ENCODE results near the gene CPED1. TPM values are rescaled to one million over a fixed set of nuclear protein-coding genes. Genes with fewer than 3 reads are reported as not detected.

Gene CPED1
- total RNA-seq, 4 donors from 2014 or later: 1.3 to 5.6 (median 3.6) TPM

DNA sequence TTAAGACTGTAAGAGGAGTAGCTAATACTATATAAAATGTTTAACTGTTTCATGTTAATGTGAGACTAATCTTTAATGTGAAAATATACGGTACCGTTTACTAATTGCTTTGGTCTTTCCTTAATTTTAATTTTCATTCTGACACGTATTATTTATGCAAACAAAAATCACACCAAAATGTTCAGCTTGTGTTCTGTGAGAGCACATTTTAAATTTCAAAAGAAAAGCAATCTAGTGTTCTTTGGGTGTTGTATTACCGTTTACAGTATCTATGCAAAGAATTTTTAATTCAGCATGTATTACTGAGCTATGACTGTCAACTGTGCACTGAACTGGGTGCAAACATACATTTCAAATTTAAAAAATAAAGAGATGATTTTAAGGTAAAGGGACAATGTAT lies 342.5 kb downstream of the CPED1 start:
- WGBS: 53% methylated on average over 4 of the region's 4 CpGs
- Histone ChIP-seq H3K27me3 (peaks cover 82% of the 10 kb centered on the region), H3K36me3 (no peaks in the 10 kb centered on the region), H3K9me3 (no peaks in the 10 kb centered on the region), H3K27ac (no peak overlapping the region), H3K4me1 (peaks cover 19% of the 10 kb centered on the region), H3K4me3 (peak overlapping the region; percentile 56)
- TF ChIP-seq EP300 (IDR thresholded peaks at IDR 0.05): no peak
- TF ChIP-seq, protein P1, sequence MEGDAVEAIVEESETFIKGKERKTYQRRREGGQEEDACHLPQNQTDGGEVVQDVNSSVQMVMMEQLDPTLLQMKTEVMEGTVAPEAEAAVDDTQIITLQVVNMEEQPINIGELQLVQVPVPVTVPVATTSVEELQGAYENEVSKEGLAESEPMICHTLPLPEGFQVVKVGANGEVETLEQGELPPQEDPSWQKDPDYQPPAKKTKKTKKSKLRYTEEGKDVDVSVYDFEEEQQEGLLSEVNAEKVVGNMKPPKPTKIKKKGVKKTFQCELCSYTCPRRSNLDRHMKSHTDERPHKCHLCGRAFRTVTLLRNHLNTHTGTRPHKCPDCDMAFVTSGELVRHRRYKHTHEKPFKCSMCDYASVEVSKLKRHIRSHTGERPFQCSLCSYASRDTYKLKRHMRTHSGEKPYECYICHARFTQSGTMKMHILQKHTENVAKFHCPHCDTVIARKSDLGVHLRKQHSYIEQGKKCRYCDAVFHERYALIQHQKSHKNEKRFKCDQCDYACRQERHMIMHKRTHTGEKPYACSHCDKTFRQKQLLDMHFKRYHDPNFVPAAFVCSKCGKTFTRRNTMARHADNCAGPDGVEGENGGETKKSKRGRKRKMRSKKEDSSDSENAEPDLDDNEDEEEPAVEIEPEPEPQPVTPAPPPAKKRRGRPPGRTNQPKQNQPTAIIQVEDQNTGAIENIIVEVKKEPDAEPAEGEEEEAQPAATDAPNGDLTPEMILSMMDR (IDR thresholded peaks at IDR 0.05): no peak
- TF ChIP-seq POLR2A (IDR thresholded peaks at IDR 0.05): no peak
- TF ChIP-seq POLR2AphosphoS5 (IDR thresholded peaks at IDR 0.05): no peak
- DNase-seq (ENCODE audit: low spot score in 2 of 2): no peak

DNA sequence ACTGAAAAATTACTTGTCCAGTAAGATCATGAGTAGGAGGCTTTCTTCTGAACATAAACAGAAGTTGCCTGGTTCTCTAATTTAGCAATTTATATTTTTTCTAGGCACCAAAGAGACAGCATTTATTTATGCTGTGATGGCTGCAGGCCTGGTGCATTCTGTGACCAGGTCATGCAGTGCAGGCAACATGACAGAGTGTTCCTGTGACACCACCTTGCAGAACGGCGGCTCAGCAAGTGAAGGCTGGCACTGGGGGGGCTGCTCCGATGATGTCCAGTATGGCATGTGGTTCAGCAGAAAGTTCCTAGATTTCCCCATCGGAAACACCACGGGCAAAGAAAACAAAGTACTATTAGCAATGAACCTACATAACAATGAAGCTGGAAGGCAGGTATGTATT lies 343.1 kb downstream of the CPED1 start:
- peaks cover 19% of the 10 kb centered on the region for H3K4me1 ChIP-seq
- no peak overlapping the region for H3K4me3 ChIP-seq
- no peak overlapping the region for H3K27ac ChIP-seq
- no peak for TF ChIP-seq EP300 (IDR thresholded peaks at IDR 0.05)
- TF ChIP-seq POLR2A (IDR thresholded peaks at IDR 0.05): no peak
- TF ChIP-seq, protein P1 (IDR thresholded peaks at IDR 0.05): no peak
- no peak for TF ChIP-seq POLR2AphosphoS5 (IDR thresholded peaks at IDR 0.05)
- no peak for DNase-seq (ENCODE audit: low spot score in 2 of 2)
- peaks cover 82% of the 10 kb centered on the region for H3K27me3 ChIP-seq
- no peaks in the 10 kb centered on the region for H3K9me3 ChIP-seq
- no peaks in the 10 kb centered on the region for H3K36me3 ChIP-seq
- 48% methylated on average over 5 of the region's 5 CpGs for WGBS

DNA sequence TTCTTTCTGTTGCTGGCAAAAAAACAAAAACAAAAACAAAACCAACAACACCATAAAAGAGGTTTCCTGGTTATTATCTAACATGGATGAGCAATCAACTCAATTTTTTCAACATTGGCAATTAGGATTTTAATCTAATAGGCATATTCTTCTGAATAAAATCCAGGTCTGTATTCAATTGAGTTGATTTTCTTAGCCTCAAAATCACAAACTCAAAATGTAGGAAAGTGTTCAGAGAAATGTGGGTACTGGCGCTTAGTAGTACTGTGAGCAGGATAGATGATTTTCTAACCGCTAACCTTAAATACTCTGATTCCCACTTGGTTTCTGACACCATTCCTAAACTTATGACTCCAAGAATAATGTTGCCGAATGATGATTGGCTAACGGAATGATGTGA lies 345.9 kb downstream of the CPED1 start:
- Histone ChIP-seq H3K4me3 (no peak overlapping the region), H3K4me1 (peaks cover 11% of the 10 kb centered on the region), H3K27me3 (peaks cover 63% of the 10 kb centered on the region), H3K27ac (no peak overlapping the region), H3K36me3 (no peaks in the 10 kb centered on the region), H3K9me3 (no peaks in the 10 kb centered on the region)
- no peak for TF ChIP-seq POLR2A (IDR thresholded peaks at IDR 0.05)
- TF ChIP-seq POLR2AphosphoS5 (IDR thresholded peaks at IDR 0.05): no peak
- TF ChIP-seq, protein P1 (IDR thresholded peaks at IDR 0.05): no peak
- TF ChIP-seq EP300 (IDR thresholded peaks at IDR 0.05): no peak
- DNase-seq (ENCODE audit: low spot score in 2 of 2): no peak
- WGBS: 93% methylated on average over 4 of the region's 4 CpGs

DNA sequence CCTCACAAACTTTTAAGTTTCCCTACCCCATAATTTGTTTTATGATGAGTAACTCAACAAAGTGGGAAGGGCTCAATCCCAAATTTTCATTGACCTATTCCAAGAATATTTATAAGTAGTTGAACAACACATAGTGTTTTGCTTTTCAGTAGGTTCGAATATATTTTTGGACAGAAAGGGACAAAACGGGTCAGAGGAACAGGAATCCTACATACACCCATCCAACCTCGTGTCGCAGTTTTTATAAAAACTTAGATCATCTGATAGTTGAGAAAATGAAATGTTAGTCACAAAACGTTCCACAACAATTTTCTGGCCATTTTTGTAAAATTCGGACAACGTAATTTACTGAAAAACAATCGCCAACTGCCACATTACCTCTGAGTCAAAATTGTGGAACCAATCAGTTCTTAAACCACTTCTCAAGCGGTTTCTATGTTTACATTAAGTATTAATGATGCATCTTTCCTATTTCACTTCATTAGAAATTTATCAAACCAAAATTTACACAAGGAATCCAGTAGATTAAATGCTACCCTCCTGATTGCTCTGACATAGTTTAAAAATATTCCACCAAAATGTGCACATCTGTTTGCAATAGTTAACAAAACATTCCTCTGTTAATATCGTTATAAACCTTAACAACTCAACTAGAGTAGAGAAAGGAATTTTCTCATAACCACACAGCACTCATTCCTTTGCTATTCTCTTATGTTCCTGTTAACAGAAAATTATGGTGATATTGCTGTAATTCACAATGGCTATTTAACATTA lies 346.6 kb downstream of the CPED1 start:
- 83% methylated on average over 10 of the region's 10 CpGs for WGBS
- Histone ChIP-seq H3K27ac (no peak overlapping the region), H3K36me3 (no peaks in the 10 kb centered on the region), H3K4me1 (peaks cover 4% of the 10 kb centered on the region), H3K9me3 (no peaks in the 10 kb centered on the region), H3K4me3 (no peak overlapping the region), H3K27me3 (peaks cover 56% of the 10 kb centered on the region)
- TF ChIP-seq, protein P1 (IDR thresholded peaks at IDR 0.05): no peak
- TF ChIP-seq POLR2AphosphoS5 (IDR thresholded peaks at IDR 0.05) (no peak), EP300 (IDR thresholded peaks at IDR 0.05) (no peak), POLR2A (IDR thresholded peaks at IDR 0.05) (no peak)
- no peak for DNase-seq (ENCODE audit: low spot score in 2 of 2)

DNA sequence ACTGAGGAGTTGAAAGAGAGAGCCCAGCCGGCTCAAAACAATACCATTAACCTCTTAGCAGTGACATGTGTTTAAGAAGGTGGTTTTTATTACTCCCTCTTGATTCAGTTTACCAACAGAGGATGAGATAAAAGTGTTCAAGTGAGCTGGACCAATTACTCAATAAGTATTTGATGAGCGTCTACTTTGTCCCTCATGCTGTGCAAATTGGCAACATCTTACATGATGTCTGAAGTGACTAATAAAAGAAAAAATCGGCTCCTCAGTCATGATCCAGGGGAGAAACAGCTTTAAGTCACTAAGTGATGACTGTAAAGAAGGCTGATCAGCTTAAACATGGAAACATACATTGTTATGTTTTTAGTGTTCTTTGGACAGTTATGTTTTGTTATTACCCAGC lies 348.1 kb downstream of the CPED1 start:
- DNase-seq (ENCODE audit: low spot score in 2 of 2): no peak
- TF ChIP-seq POLR2AphosphoS5 (IDR thresholded peaks at IDR 0.05): no peak
- no peak for TF ChIP-seq EP300 (IDR thresholded peaks at IDR 0.05)
- TF ChIP-seq, protein P1 (IDR thresholded peaks at IDR 0.05): no peak
- TF ChIP-seq POLR2A (IDR thresholded peaks at IDR 0.05): no peak

More for the DNA sequence above, 348.1 kb downstream of the CPED1 start:
- Histone ChIP-seq H3K4me1 (no peaks in the 10 kb centered on the region), H3K27me3 (peaks cover 41% of the 10 kb centered on the region), H3K9me3 (no peaks in the 10 kb centered on the region), H3K36me3 (no peaks in the 10 kb centered on the region), H3K4me3 (no peak overlapping the region), H3K27ac (no peak overlapping the region)
- WGBS: 45% methylated on average over 3 of the region's 3 CpGs

Measured in suprapubic skin (tissue), 4 donors.